ENCODE results near the gene HTR2A. TPM values are rescaled to one million over a fixed set of nuclear protein-coding genes. Genes with fewer than 3 reads are reported as not detected.

Gene HTR2A
- total RNA-seq, 6 experiments from 2014 or later: 0.04 TPM; not detected in 5

- DNase-seq (no peak), ATAC-seq (no peak)
- no peaks in the 10 kb centered on the region for H3K36me3 ChIP-seq
- TF ChIP-seq CTCF (IDR thresholded peaks at IDR 0.05): no peak
- TF ChIP-seq POLR2A (IDR thresholded peaks at IDR 0.05): no peak
- no peaks in the 10 kb centered on the region for H3K27me3 ChIP-seq
- H3K4me1 ChIP-seq: no peaks in the 10 kb centered on the region
- no peak overlapping the region for H3K4me3 ChIP-seq
- H3K9me3 ChIP-seq: no peaks in the 10 kb centered on the region
- intact Hi-C loops (cut with DNase I): no loop called here
- no peak overlapping the region for H3K27ac ChIP-seq
These were observed 9.6 kb upstream of the HTR2A start for GRCh38 chr13:46906405-46906804.

GRCh38 chr13:46905249-46905648 is 8.4 kb upstream of the HTR2A start:
- Histone ChIP-seq H3K4me3 (no peak overlapping the region), H3K27me3 (no peaks in the 10 kb centered on the region), H3K4me1 (no peaks in the 10 kb centered on the region), H3K36me3 (no peaks in the 10 kb centered on the region), H3K27ac (no peak overlapping the region), H3K9me3 (no peaks in the 10 kb centered on the region)
- intact Hi-C loops (cut with DNase I): no loop called here
- TF ChIP-seq POLR2A (IDR thresholded peaks at IDR 0.05) (no peak), CTCF (IDR thresholded peaks at IDR 0.05) (no peak)
- ATAC-seq: no peak
- DNase-seq: no peak
- WGBS (ENCODE audit: insufficient coverage, low coverage, low lambda C conversion rate, missing lambda C conversion rate): 93% methylated on average over 2 of the region's 3 CpGs

GRCh38 chr13:46903748-46904147 is 6.9 kb upstream of the HTR2A start:
- 58% methylated on average over 1 of the region's 1 CpG for WGBS (ENCODE audit: insufficient coverage, low coverage, low lambda C conversion rate, missing lambda C conversion rate)
- Histone ChIP-seq H3K9me3 (no peaks in the 10 kb centered on the region), H3K4me1 (no peaks in the 10 kb centered on the region)

GRCh38 chr13:46901721-46902120 is 4.9 kb upstream of the HTR2A start:
- no peaks in the 10 kb centered on the region for H3K36me3 ChIP-seq
- ATAC-seq: no peak
- H3K4me1 ChIP-seq: no peaks in the 10 kb centered on the region
- WGBS (ENCODE audit: insufficient coverage, low coverage, low lambda C conversion rate, missing lambda C conversion rate): 50% methylated on average over 1 of the region's 1 CpG
- TF ChIP-seq CTCF (IDR thresholded peaks at IDR 0.05) (no peak), POLR2A (IDR thresholded peaks at IDR 0.05) (no peak)
- DNase-seq: no peak
- H3K27me3 ChIP-seq: no peaks in the 10 kb centered on the region
- H3K27ac ChIP-seq: no peak overlapping the region
- H3K9me3 ChIP-seq: no peaks in the 10 kb centered on the region
- intact Hi-C loops (cut with DNase I): no loop called here
- no peak overlapping the region for H3K4me3 ChIP-seq

More at GRCh38 chr13:46903748-46904147, 6.9 kb upstream of the HTR2A start:
- H3K36me3 ChIP-seq: no peaks in the 10 kb centered on the region
- no peak overlapping the region for H3K4me3 ChIP-seq
- DNase-seq (no peak), ATAC-seq (no peak)
- no peak for TF ChIP-seq CTCF (IDR thresholded peaks at IDR 0.05)
- TF ChIP-seq POLR2A (IDR thresholded peaks at IDR 0.05): no peak
- intact Hi-C loops (cut with DNase I): no loop called here
- no peaks in the 10 kb centered on the region for H3K27me3 ChIP-seq
- H3K27ac ChIP-seq: no peak overlapping the region

GRCh38 chr13:46899801-46900200 is 2.9 kb upstream of the HTR2A start:
- no peak for TF ChIP-seq POLR2A (IDR thresholded peaks at IDR 0.05)
- no peak for TF ChIP-seq CTCF (IDR thresholded peaks at IDR 0.05)
- DNase-seq: no peak
- Histone ChIP-seq H3K27ac (no peak overlapping the region), H3K4me1 (no peaks in the 10 kb centered on the region), H3K36me3 (no peaks in the 10 kb centered on the region), H3K9me3 (no peaks in the 10 kb centered on the region), H3K4me3 (no peak overlapping the region), H3K27me3 (no peaks in the 10 kb centered on the region)
- ATAC-seq: no peak
- 90% methylated on average over 2 of the region's 5 CpGs for WGBS (ENCODE audit: insufficient coverage, low coverage, low lambda C conversion rate, missing lambda C conversion rate)
- intact Hi-C loops (cut with DNase I): no loop called here
